ENCODE measurements around the gene SPRTN.
A peak's percentile ranks its signal among the peaks of the same experiment; 100 is the strongest.

The SPRTN gene, protein sequence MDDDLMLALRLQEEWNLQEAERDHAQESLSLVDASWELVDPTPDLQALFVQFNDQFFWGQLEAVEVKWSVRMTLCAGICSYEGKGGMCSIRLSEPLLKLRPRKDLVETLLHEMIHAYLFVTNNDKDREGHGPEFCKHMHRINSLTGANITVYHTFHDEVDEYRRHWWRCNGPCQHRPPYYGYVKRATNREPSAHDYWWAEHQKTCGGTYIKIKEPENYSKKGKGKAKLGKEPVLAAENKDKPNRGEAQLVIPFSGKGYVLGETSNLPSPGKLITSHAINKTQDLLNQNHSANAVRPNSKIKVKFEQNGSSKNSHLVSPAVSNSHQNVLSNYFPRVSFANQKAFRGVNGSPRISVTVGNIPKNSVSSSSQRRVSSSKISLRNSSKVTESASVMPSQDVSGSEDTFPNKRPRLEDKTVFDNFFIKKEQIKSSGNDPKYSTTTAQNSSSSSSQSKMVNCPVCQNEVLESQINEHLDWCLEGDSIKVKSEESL

DNA sequence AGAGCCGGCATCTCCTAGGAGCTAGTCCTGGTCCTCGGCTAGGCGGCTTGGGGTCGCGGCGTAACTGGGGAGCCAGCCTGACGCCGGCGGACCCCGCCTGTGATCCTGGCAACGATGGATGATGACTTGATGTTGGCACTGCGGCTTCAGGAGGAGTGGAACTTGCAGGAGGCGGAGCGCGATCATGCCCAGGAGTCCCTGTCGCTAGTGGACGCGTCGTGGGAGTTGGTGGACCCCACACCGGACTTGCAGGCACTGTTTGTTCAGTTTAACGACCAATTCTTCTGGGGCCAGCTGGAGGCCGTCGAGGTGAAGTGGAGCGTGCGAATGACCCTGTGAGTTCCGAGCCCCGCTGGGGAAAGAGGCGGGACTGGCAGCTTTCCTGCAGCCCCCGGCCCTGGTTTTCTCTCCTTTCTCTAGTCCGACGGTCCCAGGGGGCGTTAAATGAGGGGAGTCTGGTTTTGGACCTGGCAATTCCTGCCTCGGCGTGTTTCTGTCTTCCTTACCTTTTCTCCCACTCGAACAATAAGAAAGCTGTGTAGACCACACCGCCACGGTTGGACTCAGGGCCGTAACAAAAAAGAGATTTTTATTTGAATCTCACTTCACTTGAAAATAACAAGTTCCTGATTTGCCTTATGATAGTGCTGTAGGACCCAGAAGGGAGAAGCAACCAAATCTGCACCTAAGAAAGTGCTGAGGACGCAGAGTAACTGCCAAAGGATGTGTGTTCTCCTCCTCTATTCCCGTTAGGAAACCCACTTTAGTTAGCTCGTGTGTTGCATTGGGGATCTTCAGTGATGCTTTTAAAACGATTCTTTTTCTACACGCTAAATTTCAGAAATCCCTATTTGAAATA, at the start of gene SPRTN:
Gene SPRTN, plus strand, starts transcription at position 24 of the 859 bp plus-strand sequence. Its CDS starts 91 bp downstream, at position 115.
- peak; percentile 90 for DNase-seq (ENCODE audit: low spot score)

DNA sequence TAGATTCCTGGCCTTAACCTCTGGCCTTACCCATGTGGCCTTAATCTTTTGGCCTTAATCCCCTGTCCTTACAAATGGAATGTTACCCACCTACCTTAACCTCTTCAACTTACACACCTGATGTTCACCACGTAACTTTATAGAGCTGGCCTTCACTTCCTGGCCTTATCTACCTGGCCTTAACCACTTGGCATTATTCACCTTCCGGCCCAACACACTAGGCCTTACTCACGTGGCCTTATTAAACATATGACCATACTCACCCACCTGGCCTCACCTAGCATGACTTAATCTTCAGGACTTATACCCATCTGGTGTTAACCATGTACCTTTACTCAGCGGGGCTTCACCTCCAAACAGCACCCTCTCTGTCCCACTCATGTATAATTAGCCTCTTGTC, 42.2 kb upstream of the SPRTN start:
- no peak for DNase-seq (ENCODE audit: low spot score)

DNA sequence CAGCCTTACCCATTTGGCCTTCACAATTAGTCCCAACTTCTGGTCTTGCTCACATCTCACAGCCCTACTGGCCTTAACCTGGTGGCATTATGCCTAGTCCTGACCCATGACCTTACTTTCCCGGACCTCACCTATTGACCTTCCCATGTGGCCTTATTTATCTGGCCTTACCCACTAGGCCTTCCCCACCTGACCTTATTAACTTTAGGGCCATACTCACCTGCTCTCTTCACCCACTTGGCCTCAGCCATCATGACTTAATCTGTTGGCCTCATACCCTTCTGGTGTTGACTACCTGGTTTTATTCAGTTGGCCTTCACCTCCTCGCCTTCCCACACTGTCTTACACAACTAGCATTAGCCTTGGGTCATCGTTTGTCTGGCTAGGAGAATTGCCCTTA, 36.1 kb upstream of the SPRTN start:
- no peak for DNase-seq (ENCODE audit: low spot score)

DNA sequence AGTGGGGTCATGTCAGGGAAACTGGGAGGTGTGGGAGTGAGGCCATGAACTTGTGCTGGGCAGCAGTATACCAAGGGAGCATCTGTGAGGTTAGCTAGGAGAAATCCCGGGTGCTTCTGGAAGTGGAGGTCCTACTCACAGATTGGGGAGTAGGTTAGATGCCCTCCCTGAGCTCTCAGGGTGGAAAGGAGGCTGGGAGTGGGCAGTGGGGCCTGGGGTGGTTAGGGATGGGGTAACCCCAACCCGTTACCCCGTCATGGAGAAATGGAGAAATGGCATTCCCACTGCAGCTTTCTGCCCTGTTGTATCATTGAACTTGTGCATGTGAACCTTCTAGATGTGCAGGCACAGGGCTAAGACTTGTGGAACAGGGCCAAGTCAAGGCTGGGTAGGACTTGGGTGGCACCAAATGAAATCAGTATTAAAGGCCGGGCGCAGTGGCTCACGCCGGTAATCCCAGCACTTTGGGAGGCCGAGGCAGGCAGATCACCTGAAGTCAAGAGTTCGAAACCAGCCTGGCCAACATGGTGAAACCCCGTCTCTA, 27.6 kb upstream of the SPRTN start:
- no peak for DNase-seq (ENCODE audit: low spot score)

DNA sequence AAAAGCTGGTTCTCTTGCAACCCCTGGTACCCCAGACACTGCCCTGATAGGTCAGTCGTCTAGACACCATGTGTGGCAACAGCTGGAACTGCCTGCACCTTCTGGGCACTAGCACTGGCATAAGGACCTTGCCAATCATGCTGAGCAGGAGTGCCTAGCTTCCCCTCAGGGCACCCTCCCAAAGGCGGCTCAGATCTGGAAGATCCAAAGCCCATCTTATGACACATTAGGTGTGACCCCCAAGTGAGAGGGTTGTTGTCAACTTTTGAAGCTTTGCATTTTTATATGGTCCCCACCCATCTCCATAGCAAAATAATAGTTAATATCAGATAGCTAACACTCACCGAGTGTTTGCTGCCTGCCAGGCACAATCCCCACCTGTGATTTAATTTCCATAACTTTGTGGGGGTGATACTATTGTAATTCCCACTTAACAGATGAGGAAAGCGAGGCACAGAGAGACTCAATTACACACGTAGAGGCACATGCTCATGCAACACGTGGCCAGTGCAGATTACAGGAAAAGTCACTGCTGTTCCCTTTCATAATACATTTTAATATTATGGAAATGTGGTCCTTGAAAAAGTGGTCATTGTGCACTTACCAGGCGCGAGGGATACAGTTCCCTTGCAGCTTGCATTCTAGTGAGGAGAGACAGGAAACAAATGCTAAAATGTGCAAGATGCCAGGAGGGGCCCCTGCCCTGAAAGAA, 26.2 kb upstream of the SPRTN start:
- DNase-seq (ENCODE audit: low spot score), result no peak

DNA sequence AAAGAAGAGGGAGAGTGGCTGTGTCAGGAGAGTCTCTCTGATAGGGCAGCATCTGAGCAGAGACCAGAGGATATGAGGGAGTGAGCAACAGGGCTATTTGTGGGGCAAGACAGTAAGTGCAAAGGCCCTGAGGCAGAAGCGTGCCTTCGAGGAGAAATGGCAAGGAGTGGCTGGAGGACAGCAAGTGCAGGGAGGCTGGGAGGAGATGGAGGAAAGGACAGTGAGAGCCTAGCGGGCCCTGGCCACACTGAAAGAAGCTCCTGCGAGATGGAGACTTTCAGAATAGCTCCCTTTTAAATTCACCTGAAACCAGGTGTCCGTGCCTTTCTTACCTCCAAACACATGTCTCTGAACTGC, 25.7 kb upstream of the SPRTN start:
- no peak for DNase-seq (ENCODE audit: low spot score)

DNA sequence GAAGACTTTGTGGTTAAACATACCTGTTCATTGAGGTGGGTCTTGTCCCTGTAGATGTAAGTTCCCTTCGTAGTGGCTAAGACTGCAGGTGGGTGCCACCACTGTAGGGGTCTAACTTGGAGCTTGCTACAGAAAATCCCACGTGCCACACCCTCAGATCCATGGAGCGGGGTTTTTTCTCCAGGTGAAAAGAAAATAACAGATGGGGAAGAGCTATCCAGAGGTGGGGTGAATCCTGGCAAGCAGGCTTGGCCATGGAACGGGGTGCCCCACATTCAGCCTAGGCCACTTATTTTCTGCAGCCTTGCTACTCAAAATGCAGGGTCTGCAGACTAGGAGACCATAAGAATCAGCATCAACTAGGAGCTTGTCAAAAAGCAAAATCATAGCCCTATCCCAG, 24.4 kb upstream of the SPRTN start:
- no peak for DNase-seq (ENCODE audit: low spot score)

DNA sequence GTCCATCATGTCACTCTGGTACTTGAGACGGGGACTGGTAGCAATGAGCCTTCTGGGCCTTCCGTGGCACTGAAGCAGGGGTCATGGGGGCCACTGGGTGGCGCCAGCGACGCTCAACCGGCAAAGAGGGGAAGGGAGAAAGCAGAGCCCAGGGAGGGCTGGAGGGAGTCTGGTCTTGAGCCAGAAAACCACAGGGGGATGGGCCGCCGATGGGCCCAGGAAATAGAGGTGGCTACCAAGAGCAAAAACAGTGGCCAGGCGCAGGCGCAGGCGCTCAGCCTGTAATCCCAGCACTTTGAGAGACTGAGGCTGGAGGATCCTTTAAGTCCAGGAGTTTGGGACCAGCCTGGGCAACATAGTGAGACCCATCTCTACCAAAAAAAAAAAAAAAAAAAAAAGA, 22.2 kb upstream of the SPRTN start:
- peak; percentile 40 for DNase-seq (ENCODE audit: low spot score)

DNA sequence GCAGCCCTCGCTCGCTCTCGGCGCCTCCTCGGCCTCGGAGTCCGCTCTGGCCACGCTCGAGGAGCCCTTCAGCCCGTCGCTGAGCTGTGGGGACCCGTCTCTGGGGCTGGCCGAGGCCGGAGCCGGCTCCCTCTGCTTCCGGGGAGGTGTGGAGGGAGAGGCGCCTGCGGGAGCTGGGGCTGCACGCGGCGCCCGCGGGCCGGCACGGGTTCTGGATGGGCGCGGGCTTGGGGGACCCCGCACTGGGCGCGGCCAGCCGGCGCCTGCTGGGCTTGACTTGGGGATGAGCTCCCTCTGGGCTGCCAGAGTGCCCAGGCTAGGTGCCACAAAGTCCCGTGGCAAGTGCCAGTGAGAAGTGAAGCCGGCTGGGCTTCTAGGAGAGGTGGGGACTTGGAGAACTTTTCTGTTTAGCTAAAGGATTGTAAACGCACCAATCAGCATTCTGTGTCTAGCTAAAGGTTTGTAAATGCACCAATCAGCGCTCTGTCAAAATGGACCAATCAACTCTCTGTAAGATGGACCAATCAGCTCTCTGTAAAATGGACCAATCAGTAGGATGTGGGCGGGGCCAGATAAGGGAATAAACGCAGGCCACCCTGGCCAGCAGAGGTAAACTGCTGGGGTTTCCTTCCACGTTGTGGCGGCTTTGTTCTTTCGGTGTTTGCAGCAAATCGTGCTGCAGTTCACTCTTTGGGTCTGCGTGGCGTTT, 20.6 kb upstream of the SPRTN start:
- DNase-seq (ENCODE audit: low spot score), result no peak

DNA sequence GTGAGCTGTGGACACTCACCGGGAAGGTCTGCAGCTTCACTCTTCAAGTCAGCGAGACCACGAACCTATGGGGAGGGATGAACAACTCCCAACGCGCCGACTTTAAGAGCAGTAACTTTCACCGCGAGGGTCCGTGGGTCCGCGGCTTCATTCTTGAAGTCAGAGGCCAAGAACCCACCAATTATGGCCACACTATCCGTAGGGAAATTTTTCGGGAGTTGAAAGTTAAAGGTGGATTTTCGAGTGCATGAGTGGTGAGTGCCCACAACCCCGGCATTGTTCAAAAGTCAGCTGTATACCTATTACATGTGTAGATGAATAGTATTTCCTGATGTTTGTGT, 20.1 kb upstream of the SPRTN start:
- no peak for DNase-seq (ENCODE audit: low spot score)

DNA sequence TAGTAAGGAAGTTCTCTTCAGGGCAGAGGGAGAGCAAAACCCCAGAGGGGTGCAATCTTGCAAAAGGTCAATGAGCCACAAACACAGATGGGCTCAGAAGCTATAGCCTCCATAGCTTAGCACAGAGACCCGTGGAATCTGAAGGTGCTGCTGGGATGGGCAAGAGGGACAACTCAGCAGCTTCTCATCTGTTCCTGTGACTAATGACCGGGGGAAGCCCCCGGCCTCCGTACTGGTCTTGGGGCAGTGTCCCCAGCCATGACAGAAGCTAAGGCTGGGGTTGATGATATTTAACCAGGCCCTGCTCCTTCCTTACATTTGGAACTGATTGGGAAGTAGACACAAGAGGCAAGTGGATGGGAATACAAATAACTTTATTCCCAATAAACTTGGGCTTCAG, 19.5 kb upstream of the SPRTN start:
- no peak for DNase-seq (ENCODE audit: low spot score)

DNA sequence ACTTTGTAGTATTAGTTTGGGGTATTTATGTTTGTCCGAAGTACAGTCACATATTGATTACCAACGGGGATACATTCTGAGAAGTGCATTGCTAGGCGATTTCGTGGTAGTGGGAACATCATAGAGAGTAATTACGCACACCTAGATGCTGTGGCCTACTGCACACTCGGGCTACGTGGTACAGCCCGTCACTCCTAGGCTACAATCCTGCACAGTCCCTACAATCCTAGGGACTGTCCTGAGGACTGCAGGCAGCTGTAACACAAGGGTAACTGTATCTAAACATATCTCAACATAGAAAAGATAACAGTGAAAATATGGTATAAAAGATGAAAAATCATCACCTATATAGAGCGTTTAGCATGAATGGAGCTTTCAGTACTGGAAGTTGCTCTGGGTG, 19.0 kb upstream of the SPRTN start:
- no peak for DNase-seq (ENCODE audit: low spot score)

DNA sequence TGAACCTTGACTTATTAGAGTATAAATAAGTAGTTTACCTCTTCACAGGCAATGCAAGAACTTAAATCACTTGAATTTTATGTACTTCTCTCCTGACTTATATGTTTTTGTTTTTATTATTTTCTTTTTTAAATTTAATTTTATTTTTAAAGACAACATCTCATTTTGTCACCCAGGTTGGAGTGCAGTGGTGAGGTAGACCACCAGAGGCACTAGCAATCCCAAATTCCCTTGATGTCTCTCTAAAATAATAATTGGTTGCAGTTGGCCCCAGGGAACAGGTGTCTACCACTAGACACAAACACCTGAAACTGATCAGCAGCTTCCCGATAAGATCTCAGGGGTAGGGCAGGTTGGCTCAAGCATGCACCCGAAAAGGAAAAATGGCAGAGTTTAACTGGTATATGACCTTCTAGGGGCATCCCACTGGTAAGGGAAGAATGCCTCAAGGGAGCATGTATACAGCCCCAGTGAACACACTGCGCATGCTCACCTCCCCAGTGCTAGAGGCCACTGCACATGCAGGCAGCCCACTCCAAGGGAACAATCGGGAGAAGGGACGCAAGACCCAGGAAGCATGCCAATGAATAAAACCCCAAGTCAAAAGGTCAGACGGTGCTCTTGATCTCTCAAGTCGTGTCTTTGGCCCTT, 15.1 kb upstream of the SPRTN start:
- DNase-seq (ENCODE audit: low spot score), result no peak

DNA sequence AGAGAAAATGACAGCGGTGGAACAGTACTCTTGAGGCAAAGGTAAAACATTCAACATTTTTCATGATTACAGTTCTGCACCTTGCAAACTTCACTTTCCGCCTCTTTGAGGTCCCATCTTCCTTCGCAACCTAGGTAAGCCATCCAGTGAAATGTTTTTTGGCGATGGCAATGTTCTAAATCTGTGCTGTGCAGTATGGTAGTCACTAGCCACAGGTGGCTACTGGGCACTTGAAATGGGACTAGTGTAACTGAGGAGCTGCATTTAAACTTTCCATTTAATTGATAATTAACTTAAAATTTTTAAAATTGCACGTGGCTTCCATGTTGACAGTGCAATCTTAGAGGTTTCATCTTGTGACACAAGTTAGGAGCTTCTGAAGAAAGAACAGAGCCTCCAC, 13.4 kb upstream of the SPRTN start:
- DNase-seq (ENCODE audit: low spot score), result no peak

DNA sequence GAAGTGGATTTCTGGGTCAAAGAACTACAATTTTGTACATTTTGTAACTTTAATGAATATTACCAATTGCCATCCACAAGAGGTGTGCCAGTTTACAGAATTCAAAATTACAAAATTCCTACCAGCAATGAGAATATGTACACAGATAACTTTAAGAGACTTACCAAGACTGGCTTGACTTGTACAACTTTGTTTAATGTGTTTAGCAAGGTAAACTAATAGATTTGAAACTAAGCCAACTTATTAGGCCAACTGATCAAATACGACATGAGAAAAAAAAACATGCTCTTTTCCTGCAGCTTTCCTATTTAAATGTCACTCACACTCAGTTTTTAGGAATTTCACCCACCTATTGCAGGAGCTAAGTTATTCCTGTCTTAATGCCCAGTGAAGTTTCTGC, 11.8 kb upstream of the SPRTN start:
- DNase-seq (ENCODE audit: low spot score), result no peak

DNA sequence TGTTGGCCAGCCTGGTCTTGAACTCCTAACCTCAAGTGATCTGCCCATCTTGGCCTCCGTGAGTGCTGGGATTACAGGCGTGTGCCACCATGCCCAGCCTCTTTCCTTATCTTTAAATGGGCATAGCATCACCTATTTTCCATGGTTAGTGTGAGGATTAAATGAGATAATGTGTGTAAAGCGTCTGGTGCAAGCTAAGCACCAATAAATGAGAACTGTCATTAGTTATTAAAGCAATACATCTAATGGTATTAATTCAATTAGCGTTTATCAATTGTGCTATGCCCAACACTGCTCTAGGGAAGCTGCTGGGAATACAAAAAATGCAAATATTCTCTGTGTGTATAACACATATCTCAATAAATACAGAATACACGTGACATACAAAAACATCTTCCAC, 10.5 kb upstream of the SPRTN start:
- DNase-seq (ENCODE audit: low spot score), result no peak

DNA sequence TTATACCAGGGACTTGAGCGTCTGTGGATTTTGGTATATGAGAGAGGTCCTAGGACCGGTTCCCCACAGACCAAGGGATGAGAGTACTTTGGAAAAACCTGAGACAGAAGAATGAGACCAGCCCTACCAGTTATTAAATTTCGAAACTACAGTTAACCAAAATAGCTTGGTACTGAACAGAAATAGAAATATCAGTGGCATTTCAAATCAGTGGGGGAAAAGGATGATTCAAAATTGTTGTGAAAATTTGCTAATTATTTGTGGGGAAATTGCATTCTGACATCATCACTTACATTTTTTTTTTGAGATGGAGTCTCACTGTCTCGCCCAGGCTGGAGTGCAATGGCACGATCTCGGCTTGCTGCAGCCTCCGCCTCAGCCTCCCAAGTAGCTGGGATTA, 8.6 kb upstream of the SPRTN start:
- DNase-seq (ENCODE audit: low spot score), result no peak

DNA sequence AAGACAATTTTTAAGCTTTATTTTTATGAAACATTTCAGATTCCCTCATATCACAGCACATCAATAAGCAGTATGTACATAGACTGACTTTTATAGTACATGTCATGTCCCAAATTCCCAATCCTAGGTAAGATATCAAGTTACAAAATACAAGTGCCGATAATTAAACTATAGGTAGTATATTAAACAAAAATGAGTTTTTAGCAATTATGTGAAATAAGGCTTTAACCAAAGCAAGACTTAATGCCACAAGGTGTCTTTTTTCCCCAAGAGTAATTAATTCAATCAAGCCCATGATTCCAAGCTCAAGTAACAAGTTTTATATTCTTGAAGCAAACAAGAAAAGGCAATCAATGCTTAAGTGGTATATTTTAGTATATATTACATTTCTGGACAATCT, 5.3 kb upstream of the SPRTN start:
- DNase-seq (ENCODE audit: low spot score), result no peak

DNA sequence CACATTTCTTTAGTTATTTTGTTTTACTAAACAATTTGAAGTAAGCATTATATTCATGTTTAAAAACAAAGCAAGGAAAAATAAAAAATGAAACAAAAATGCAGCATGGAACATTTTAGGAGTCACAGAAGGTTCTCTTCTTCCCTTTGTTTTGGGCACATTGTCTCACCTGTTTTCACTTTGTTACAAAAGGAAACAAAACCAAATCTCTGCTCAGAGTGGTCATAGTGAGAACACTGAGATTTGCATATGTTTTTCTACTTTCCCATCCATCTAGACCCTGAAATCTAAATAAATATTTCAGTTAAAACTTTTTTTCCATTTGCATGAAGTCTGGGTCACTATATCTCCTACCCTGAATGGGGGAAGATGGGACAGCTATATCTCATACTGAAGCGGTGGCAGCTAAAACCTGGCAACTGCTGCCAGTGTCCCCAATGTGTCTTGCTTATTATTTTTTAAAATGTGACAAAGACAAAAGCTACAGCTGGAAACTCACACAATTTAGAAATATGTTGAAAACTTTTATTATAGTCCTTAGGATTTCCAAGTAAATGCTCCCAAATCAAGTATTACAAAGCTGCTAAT, 3.9 kb upstream of the SPRTN start:
- no peak for DNase-seq (ENCODE audit: low spot score)

DNA sequence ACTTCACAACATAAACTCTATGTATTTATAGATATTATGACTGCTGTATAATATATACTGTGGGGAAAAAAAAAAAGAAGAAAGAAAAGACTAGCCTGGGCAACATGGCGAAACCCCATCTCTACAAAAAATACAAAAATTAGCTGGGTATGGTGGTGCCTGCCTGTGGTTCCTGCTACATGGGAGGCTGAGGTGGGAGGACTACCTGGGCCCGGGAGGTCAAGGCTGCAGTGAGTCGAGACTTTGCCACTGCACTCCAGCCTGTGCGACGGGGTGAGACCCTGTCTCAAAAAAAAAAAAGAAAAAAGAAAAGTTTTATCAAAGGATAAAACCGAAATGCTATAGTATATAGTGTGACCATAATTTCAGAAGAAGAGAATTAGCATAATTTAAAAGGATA, 3.1 kb upstream of the SPRTN start:
- DNase-seq (ENCODE audit: low spot score), result no peak

Measured in HuH-7.5 (cell line).